Left ventricle myocardium superior (tissue), 1 donor: ENCODE data around the gene TMEM190. TPM values are rescaled to one million over a fixed set of nuclear protein-coding genes. Genes with fewer than 3 reads are reported as not detected.
A peak's percentile ranks its signal among the peaks of the same experiment; 100 is the strongest.

ENCODE experiments used
- ATAC-seq: fragments of 200-7000 bp; cut with Tn5 transposase; one replicate; pipeline ENCODE4 v1.9.1; 2020; ENCODE audit warnings: mild to moderate bottlenecking, moderate library complexity
- DNase-seq: peaks from one replicate; pipeline ENCODE4 v3.0.0-alpha.2; 2020
- intact Hi-C: fragments of 100-400 bp; cut with micrococcal nuclease; formaldehyde crosslinking; loops from one replicate; pipeline ENCODE4 v1.11.0; 2022
- total RNA-seq: library from RNA; stranded (reverse); fragmentation: NEBNext Ultra II Directional; extraction: Animal tissue kit (Norgen Biotek cat#: 25700); gene quantifications from one replicate; pipeline ENCODE4 v1.2.1, GENCODE V29; 2021
- donor health status: DM: no; HTN: yes; CAD: no; lungs with severe emphysema.

TMEM190 gene
- total RNA-seq, 1 donor from 2014 or later: not detected

- intact Hi-C loops: no loop called here
- DNase-seq: no peak
- ATAC-seq: no peak
Measured at GRCh38 chr19:55348317-55349034, 28.1 kb upstream of the TMEM190 start.

- ATAC-seq: no peak
- intact Hi-C loops: no loop called here
- no peak for DNase-seq
Measured at GRCh38 chr19:55350620-55351315, 25.9 kb upstream of the TMEM190 start.

- DNase-seq (no peak), ATAC-seq (no peak)
- intact Hi-C loops: no loop called here
Measured at GRCh38 chr19:55352040-55352439, 24.6 kb upstream of the TMEM190 start.

- ATAC-seq (no peak), DNase-seq (no peak)
- intact Hi-C loops: no loop called here
Measured at GRCh38 chr19:55352549-55353145, 24.0 kb upstream of the TMEM190 start.

GRCh38 chr19:55353356-55353802 is 23.2 kb upstream of the TMEM190 start:
- DNase-seq (no peak), ATAC-seq (no peak)
- intact Hi-C loops: no loop called here

GRCh38 chr19:55353803-55354697 is 22.6 kb upstream of the TMEM190 start:
- DNase-seq (peak; percentile 76), ATAC-seq (peak; percentile 91)
- intact Hi-C loops: no loop called here

GRCh38 chr19:55354698-55355212 is 21.9 kb upstream of the TMEM190 start, which contains the start of gene COX6B2:
Gene COX6B2 (minus strand): TSS chr19:55354719. CDS start chr19:55354521, 198 bp downstream.
- intact Hi-C loops: no loop called here
- no peak for DNase-seq
- no peak for ATAC-seq

- intact Hi-C loops: no loop called here
- ATAC-seq: no peak
- DNase-seq: no peak
Measured at GRCh38 chr19:55355213-55355821, 21.3 kb upstream of the TMEM190 start.

GRCh38 chr19:55358493-55358892 is 18.1 kb upstream of the TMEM190 start:
- DNase-seq (no peak), ATAC-seq (no peak)
- intact Hi-C loops: no loop called here

GRCh38 chr19:55358943-55359908 is 17.4 kb upstream of the TMEM190 start:
- DNase-seq (no peak), ATAC-seq (no peak)
- intact Hi-C loops: no loop called here

- DNase-seq (no peak), ATAC-seq (no peak)
- intact Hi-C loops: no loop called here
Measured at GRCh38 chr19:55360902-55361301, 15.7 kb upstream of the TMEM190 start.

GRCh38 chr19:55362174-55362989 is 14.2 kb upstream of the TMEM190 start:
- no peak for DNase-seq
- intact Hi-C loops: no loop called here
- ATAC-seq: no peak

GRCh38 chr19:55362990-55363716 is 13.5 kb upstream of the TMEM190 start, which contains the start of gene GARIN5B:
Gene GARIN5B (minus strand): TSS chr19:55363260. CDS start chr19:55363066, 194 bp downstream.
- ATAC-seq (no peak), DNase-seq (no peak)
- intact Hi-C loops: no loop called here

- DNase-seq: no peak
- ATAC-seq: no peak
Measured at GRCh38 chr19:55365245-55365644, 11.4 kb upstream of the TMEM190 start.

GRCh38 chr19:55365964-55366363 is 10.7 kb upstream of the TMEM190 start:
- DNase-seq (no peak), ATAC-seq (no peak)
- intact Hi-C loops: no loop called here

More at GRCh38 chr19:55365245-55365644, 11.4 kb upstream of the TMEM190 start:
- intact Hi-C loops: no loop called here

GRCh38 chr19:55366790-55367189 is 9.8 kb upstream of the TMEM190 start:
- intact Hi-C loops: no loop called here
- ATAC-seq (no peak), DNase-seq (no peak)
